WTC11 (cell line): ENCODE results near the gene POMGNT2. TPM values are rescaled to one million over a fixed set of nuclear protein-coding genes. Genes with fewer than 3 reads are reported as not detected.

Source experiments
- ATAC-seq: fragments of 200-7000 bp; cut with Tn5 transposase; 2 replicates; pipeline ENCODE4 v1.10.0; 2021; ENCODE audit warnings: mild to moderate bottlenecking, moderate library complexity
- CTCF ChIA-PET: fragments of 300-600 bp; sonication (Branson Sonifier 250); formaldehyde crosslinking; loops from one replicate; lab custom pipeline; 2021; ENCODE audit warnings: antibody characterized with exemption; lab: Charles Lee
- POLR2A ChIA-PET: fragments of 350-600 bp; sonication (Branson Sonifier 250); formaldehyde crosslinking; loops from one replicate; lab custom pipeline; 2021; ENCODE audit warnings: antibody characterized with exemption; lab: Charles Lee
- DNase-seq: peaks from one replicate; pipeline ENCODE4 v3.0.0; 2021; ENCODE audit warnings: low spot score
- H3K27ac Mint-ChIP-seq: 2 replicates; pipeline ENCODE4 v1.8.0; 2021; ENCODE audit warnings: mixed read lengths
- H3K27me3 Mint-ChIP-seq: 2 replicates; pipeline ENCODE4 v1.8.0; 2021; ENCODE audit warnings: low read depth, mild to moderate bottlenecking, moderate library complexity, mixed read lengths
- H3K36me3 Mint-ChIP-seq: 2 replicates; pipeline ENCODE4 v1.8.0; 2021; ENCODE audit warnings: mixed read lengths
- H3K4me1 Mint-ChIP-seq: 2 replicates; pipeline ENCODE4 v1.8.0; 2022; ENCODE audit warnings: mixed read lengths
- H3K4me3 Mint-ChIP-seq: 2 replicates; pipeline ENCODE4 v1.8.0; 2021; ENCODE audit warnings: mild to moderate bottlenecking, moderate library complexity, mixed read lengths
- H3K9me3 Mint-ChIP-seq: 2 replicates; pipeline ENCODE4 v1.8.0; 2021; ENCODE audit warnings: mixed read lengths
- CDX4 ChIP-seq: fragments of 250-450 bp; sonication (Bioruptor Pico); IDR thresholded peaks from 2 replicates; pipeline ENCODE4 v1.9.0; 2021; ENCODE audit warnings: moderate library complexity, mild to moderate bottlenecking, inconsistent platforms, borderline replicate concordance
- FOXP1 ChIP-seq: sonication (generic); formaldehyde crosslinking; IDR thresholded peaks from 2 replicates; pipeline ENCODE4 v1.8.0; 2022; ENCODE audit warnings: missing genetic modification reagents, mild to moderate bottlenecking, moderate library complexity, borderline replicate concordance
- FOXP4 ChIP-seq: sonication (generic); formaldehyde crosslinking; IDR thresholded peaks from 2 replicates; pipeline ENCODE4 v1.8.0; 2022; ENCODE audit warnings: mild to moderate bottlenecking, missing genetic modification reagents
- GABPB1 ChIP-seq: sonication (generic); formaldehyde crosslinking; IDR thresholded peaks from 2 replicates; pipeline ENCODE4 v1.8.1; 2023; ENCODE audit warnings: mild to moderate bottlenecking, missing genetic modification reagents
- HMGA2 ChIP-seq: fragments of 250-450 bp; sonication (Bioruptor Pico); IDR thresholded peaks from 2 replicates; pipeline ENCODE4 v1.4.0; 2021; ENCODE audit warnings: mild to moderate bottlenecking, moderate library complexity
- JAZF1 ChIP-seq: fragments of 250-450 bp; sonication (Bioruptor Pico); IDR thresholded peaks from 2 replicates; pipeline ENCODE4 v1.9.0; 2021; ENCODE audit warnings: moderate library complexity, mild to moderate bottlenecking, inconsistent platforms
- SP1 ChIP-seq: sonication (generic); formaldehyde crosslinking; conservative IDR thresholded peaks from 2 replicates; pipeline ENCODE4 v1.8.1; 2022; ENCODE audit warnings: missing genetic modification reagents
- TEAD1 ChIP-seq: sonication (generic); formaldehyde crosslinking; IDR thresholded peaks from 2 replicates; pipeline ENCODE4 v1.8.0; 2022; ENCODE audit warnings: mild to moderate bottlenecking, missing genetic modification reagents
- ZNF263 ChIP-seq: sonication (generic); formaldehyde crosslinking; IDR thresholded peaks from 2 replicates; pipeline ENCODE4 v1.8.1; 2022; ENCODE audit warnings: low read depth, mild to moderate bottlenecking, moderate library complexity, missing genetic modification reagents
- total RNA-seq: library from RNA; stranded (reverse); gene quantifications from 3 replicates; pipeline ENCODE4 v1.2.3, GENCODE V29; 2021
- TF ChIP-seq, protein P1 (sequence below): sonication (generic); formaldehyde crosslinking; IDR thresholded peaks from 2 replicates; pipeline ENCODE4 v1.8.0; 2023; ENCODE audit warnings: mild to moderate bottlenecking, missing genetic modification reagents
- TF ChIP-seq, protein P2 (sequence below): sonication (generic); formaldehyde crosslinking; IDR thresholded peaks from 2 replicates; pipeline ENCODE4 v1.8.1; 2022; ENCODE audit warnings: missing genetic modification reagents, borderline replicate concordance

POMGNT2 gene
- total RNA-seq, 1 experiment from 2014 or later: 12.5 TPM

DNA sequence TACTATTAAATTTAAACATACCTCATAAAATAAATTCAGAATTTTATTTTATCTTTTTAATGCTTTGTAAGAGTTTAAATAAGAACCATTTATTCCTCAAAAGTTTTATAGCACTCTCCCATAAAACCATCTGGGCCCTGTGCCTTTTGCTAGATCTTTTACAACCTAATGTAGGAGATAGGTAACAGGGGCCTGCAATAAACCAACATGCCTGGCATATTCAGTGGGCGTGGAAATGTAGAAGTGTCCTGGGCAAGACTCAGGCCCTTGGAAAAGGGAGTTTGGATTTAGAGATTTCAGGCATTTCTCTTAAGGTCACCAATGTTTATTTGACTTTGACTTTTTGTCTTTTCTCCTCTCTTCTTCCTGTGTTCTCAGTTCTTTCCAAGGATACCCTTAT is 46.4 kb downstream of the POMGNT2 start (continued):
- TF ChIP-seq, protein P1, sequence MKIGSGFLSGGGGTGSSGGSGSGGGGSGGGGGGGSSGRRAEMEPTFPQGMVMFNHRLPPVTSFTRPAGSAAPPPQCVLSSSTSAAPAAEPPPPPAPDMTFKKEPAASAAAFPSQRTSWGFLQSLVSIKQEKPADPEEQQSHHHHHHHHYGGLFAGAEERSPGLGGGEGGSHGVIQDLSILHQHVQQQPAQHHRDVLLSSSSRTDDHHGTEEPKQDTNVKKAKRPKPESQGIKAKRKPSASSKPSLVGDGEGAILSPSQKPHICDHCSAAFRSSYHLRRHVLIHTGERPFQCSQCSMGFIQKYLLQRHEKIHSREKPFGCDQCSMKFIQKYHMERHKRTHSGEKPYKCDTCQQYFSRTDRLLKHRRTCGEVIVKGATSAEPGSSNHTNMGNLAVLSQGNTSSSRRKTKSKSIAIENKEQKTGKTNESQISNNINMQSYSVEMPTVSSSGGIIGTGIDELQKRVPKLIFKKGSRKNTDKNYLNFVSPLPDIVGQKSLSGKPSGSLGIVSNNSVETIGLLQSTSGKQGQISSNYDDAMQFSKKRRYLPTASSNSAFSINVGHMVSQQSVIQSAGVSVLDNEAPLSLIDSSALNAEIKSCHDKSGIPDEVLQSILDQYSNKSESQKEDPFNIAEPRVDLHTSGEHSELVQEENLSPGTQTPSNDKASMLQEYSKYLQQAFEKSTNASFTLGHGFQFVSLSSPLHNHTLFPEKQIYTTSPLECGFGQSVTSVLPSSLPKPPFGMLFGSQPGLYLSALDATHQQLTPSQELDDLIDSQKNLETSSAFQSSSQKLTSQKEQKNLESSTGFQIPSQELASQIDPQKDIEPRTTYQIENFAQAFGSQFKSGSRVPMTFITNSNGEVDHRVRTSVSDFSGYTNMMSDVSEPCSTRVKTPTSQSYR: no peak
- no peak for TF ChIP-seq SP1 (CRISPR knock-in tag)
- TF ChIP-seq, all 79 proteins: peak for 0

- CTCF ChIA-PET: interaction anchor here (0.6 to 1.6 kb wide), 4 partner anchors 15 to 100 kb away, joined by 3 to 4 read pairs (median 4); no protein-coding TSS in a partner anchor
- Mint-ChIP-seq H3K4me1 (no peaks in the 10 kb centered on the region), H3K4me3 (no peak overlapping the region), H3K27ac (no peak overlapping the region), H3K9me3 (peaks cover 27% of the 10 kb centered on the region), H3K36me3 (peaks cover 7% of the 10 kb centered on the region; the same call in 1 of the 2 replicates)
- no peak for DNase-seq
- no peak for TF ChIP-seq CDX4 (CRISPR knock-in tag)
- no peak for TF ChIP-seq FOXP4 (CRISPR knock-in tag)
- TF ChIP-seq FOXP1 (CRISPR knock-in tag): no peak
- TF ChIP-seq HMGA2 (CRISPR knock-in tag): no peak
- TF ChIP-seq ZNF263: no peak
- no peak for TF ChIP-seq TEAD1 (CRISPR knock-in tag)
- no peak for TF ChIP-seq JAZF1 (CRISPR knock-in tag)
- TF ChIP-seq, protein P2, sequence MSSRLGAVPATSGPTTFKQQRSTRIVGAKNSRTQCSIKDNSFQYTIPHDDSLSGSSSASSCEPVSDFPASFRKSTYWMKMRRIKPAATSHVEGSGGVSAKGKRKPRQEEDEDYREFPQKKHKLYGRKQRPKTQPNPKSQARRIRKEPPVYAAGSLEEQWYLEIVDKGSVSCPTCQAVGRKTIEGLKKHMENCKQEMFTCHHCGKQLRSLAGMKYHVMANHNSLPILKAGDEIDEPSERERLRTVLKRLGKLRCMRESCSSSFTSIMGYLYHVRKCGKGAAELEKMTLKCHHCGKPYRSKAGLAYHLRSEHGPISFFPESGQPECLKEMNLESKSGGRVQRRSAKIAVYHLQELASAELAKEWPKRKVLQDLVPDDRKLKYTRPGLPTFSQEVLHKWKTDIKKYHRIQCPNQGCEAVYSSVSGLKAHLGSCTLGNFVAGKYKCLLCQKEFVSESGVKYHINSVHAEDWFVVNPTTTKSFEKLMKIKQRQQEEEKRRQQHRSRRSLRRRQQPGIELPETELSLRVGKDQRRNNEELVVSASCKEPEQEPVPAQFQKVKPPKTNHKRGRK (CRISPR knock-in tag): no peak
- TF ChIP-seq, protein P1: no peak
- no peak for TF ChIP-seq GABPB1 (CRISPR knock-in tag)
- TF ChIP-seq, all 79 proteins: peak for 0
- peaks cover 2% of the 10 kb centered on the region; the same call in 1 of the 2 replicates for H3K27me3 Mint-ChIP-seq
- POLR2A ChIA-PET: no interaction called here
- ATAC-seq: no peak
Observed at GRCh38 chr3:43055806-43056770, 49.8 kb downstream of the POMGNT2 start.
